Natural killer cell (primary cell): ENCODE measurements around the gene CAMTA1. TPM values are rescaled to one million over a fixed set of nuclear protein-coding genes. Genes with fewer than 3 reads are reported as not detected.
A peak's percentile ranks its signal among the peaks of the same experiment; 100 is the strongest.

Experiments used
- ATAC-seq, 3 donors: fragments of 150-1000 bp in 2 of 3; fragments of 200-7000 bp in 1 of 3; cut with Tn5 transposase; 1 replicate in 1 of 3; 2 replicates in 2 of 3; pipeline ENCODE4 v1.10.0; 2021; ENCODE audit warnings: mild to moderate bottlenecking in 2 of 3, moderate library complexity in 2 of 3
- DNase-seq, 2 donors: peaks; one replicate each; pipeline versions ENCODE4 v3.0.0 to v3.0.0-alpha.2; 2013 to 2021; ENCODE audit warnings: mixed read lengths in 1 of 2
- H3K27ac ChIP-seq: one replicate; pipeline ENCODE4 v1.5.1; 2013; ENCODE audit warnings: mild to moderate bottlenecking, low read length
- H3K27me3 ChIP-seq: one replicate; pipeline ENCODE4 v1.6.1; 2013; ENCODE audit warnings: low read length; ENCODE audit not compliant: control insufficient read depth, insufficient read depth
- H3K36me3 ChIP-seq: one replicate; pipeline ENCODE4 v1.6.1; 2013; ENCODE audit warnings: low read length; ENCODE audit not compliant: control insufficient read depth, insufficient read depth
- H3K4me1 ChIP-seq: one replicate; pipeline ENCODE4 v1.6.1; 2013; ENCODE audit warnings: low read length; ENCODE audit not compliant: control insufficient read depth, insufficient read depth
- H3K4me3 ChIP-seq: one replicate; pipeline ENCODE4 v1.5.1; 2013; ENCODE audit warnings: low read length
- H3K9me3 ChIP-seq: one replicate; pipeline ENCODE4 v1.6.1; 2013; ENCODE audit warnings: low read length; ENCODE audit not compliant: control insufficient read depth, insufficient read depth
- H3K27ac Mint-ChIP-seq, 2 donors: one replicate each; pipeline ENCODE4 v1.8.0; 2022; ENCODE audit warnings: mild to moderate bottlenecking in 2 of 2, mixed read lengths in 2 of 2, moderate library complexity in 1 of 2
- H3K27me3 Mint-ChIP-seq, 2 donors: one replicate each; pipeline ENCODE4 v1.8.0; 2022; ENCODE audit warnings: low read depth in 2 of 2, mixed read lengths in 2 of 2
- H3K36me3 Mint-ChIP-seq: one replicate; pipeline ENCODE4 v1.8.0; 2022; ENCODE audit warnings: mixed read lengths
- H3K4me1 Mint-ChIP-seq, 2 donors: one replicate each; pipeline ENCODE4 v1.8.0; 2022; ENCODE audit warnings: mixed read lengths in 2 of 2
- H3K4me3 Mint-ChIP-seq: one replicate; pipeline ENCODE4 v1.8.0; 2022; ENCODE audit warnings: mild to moderate bottlenecking, moderate library complexity, mixed read lengths
- H3K9me3 Mint-ChIP-seq, 2 donors: one replicate each; pipeline ENCODE4 v1.8.0; 2022; ENCODE audit warnings: mixed read lengths in 2 of 2
- WGBS: methylation state at CpG from one replicate; pipeline ENCODE4 v1.1.7; 2013; ENCODE audit warnings: missing lambda C conversion rate; ENCODE audit not compliant: insufficient coverage; 5-methylcytosine and 5-hydroxymethylcytosine counted together
- intact Hi-C: fragments of 100-400 bp; cut with micrococcal nuclease; formaldehyde crosslinking; loops from one replicate; pipeline ENCODE4 v1.14.2; 2022
- total RNA-seq, 4 donors: library from RNA; stranded (reverse); fragments of 120-200 nt in 1 of 4; gene quantifications; one replicate each; pipeline versions ENCODE4 v1.2.3 to v1.2.4, GENCODE V29; 2013 to 2022
- TF ChIP-seq, protein P1 (sequence below): fragments of 200-600 bp; IDR thresholded peaks from one replicate; pipeline ENCODE4 v1.8.0; 2022; ENCODE audit warnings: antibody characterized with exemption

Gene CAMTA1
- total RNA-seq, 3 donors from 2014 or later (not counting 1 experiment from before 2014, with no cell fraction given): 40.6 to 53.3 (median 44.9) TPM

DNA sequence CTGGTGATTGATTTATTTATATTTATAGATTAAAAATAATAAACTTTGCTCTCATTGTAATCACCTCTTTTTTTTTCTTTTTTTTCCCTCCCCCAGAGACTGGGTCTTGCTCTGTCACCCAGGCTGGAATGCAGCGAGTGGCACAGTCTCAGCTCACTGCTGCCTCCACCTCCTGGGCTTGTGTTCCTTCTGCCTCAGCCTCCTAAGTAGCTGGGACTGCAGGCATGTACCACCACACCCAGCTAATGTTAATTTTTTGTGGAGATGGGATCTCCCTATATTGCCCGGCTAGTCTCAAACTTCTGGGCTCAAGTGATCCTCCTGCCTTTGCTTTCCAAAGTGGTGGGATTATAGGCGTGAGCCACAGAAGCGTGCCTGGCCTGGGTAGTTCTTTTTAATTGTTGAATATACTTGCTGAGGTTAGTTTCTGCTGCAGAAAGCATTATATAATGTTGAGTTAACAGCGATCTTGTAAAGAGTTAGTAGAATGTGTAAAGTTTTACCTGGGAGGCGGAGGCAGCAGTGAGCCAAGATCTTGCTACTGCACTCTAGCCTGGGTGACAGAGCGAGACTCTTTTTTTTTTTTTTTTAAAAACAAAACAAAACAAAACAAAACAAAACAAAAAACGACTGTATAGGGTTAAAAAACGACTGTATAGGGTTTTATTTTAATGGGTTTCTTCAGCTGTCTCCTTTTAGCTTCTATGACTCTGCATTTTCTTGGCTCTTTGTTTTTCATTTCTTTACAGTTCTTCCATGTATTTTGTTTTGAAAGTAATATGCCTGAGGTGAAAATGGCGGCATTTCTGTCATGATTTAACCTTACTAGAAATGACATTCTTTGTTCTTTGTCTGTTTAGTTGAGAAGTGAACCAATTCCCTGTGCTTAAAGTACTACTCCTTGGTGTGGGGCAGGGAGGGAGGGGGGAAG is 82.7 kb downstream of the CAMTA1 start:
- 99% methylated on average over 6 of the region's 10 CpGs for WGBS
- Mint-ChIP-seq H3K4me3 (no peak overlapping the region), H3K9me3 (no peaks in the 10 kb centered on the region), H3K4me1 (peaks cover 35 to 61% of the 10 kb centered on the region in 2 donors), H3K27ac (peak overlapping the region; percentile 19 to 29), H3K36me3 (no peaks in the 10 kb centered on the region), H3K27me3 (no peaks in the 10 kb centered on the region)
- DNase-seq: no peak
- TF ChIP-seq, protein P1, sequence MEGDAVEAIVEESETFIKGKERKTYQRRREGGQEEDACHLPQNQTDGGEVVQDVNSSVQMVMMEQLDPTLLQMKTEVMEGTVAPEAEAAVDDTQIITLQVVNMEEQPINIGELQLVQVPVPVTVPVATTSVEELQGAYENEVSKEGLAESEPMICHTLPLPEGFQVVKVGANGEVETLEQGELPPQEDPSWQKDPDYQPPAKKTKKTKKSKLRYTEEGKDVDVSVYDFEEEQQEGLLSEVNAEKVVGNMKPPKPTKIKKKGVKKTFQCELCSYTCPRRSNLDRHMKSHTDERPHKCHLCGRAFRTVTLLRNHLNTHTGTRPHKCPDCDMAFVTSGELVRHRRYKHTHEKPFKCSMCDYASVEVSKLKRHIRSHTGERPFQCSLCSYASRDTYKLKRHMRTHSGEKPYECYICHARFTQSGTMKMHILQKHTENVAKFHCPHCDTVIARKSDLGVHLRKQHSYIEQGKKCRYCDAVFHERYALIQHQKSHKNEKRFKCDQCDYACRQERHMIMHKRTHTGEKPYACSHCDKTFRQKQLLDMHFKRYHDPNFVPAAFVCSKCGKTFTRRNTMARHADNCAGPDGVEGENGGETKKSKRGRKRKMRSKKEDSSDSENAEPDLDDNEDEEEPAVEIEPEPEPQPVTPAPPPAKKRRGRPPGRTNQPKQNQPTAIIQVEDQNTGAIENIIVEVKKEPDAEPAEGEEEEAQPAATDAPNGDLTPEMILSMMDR: no peak
- intact Hi-C loops: no loop called here
- no peaks in the 10 kb centered on the region for H3K36me3 ChIP-seq
- H3K9me3 ChIP-seq: no peaks in the 10 kb centered on the region
- no peaks in the 10 kb centered on the region for H3K27me3 ChIP-seq
- H3K27ac ChIP-seq: no peak overlapping the region
- no peak for ATAC-seq
- no peak overlapping the region for H3K4me3 ChIP-seq
- no peaks in the 10 kb centered on the region for H3K4me1 ChIP-seq

DNA sequence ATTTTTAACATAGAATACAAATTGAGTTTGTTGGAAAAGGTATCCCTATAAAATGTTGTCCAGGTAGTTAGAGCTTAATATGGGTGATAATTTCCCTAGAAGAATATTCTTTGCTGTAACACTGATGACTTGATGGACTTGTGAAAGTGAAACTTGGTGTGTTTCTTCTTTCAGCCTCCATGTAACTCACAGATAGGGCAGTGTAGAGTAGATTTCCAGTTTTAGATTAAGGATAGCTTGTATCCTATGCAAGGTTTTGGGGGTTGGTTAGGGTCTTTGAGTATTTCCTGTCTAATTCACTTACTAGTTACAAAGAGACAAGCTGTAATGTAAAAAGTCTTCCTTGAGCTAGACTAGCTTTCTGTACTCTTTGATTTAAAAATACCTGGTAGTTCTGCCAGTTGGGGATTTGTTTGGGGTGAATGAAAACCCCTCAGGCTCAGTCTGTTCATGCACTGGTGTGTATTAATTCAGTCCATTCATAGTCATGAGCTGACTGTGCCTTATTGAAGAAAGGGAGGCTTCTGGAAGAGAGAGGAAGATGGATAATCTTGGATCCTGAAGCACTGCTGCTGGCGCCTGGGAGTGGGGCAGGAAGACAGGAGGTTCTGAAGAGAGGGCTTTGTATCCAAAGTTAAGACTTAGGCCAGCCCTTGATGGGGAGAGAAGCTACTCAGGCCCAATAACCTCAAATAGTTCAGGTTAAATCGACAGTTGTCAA is 83.6 kb downstream of the CAMTA1 start:
- peak overlapping the region; percentile 19 to 29 for H3K27ac Mint-ChIP-seq
- H3K4me3 ChIP-seq: no peak overlapping the region
- H3K9me3 Mint-ChIP-seq: no peaks in the 10 kb centered on the region
- H3K9me3 ChIP-seq: no peaks in the 10 kb centered on the region
- H3K36me3 ChIP-seq: no peaks in the 10 kb centered on the region
- TF ChIP-seq, protein P1: no peak
- H3K4me3 Mint-ChIP-seq: no peak overlapping the region
- peaks cover 35 to 53% of the 10 kb centered on the region in 2 donors for H3K4me1 Mint-ChIP-seq
- no peaks in the 10 kb centered on the region for H3K4me1 ChIP-seq
- ATAC-seq (peak in 1 of 3 donors; percentile 51), DNase-seq (no peak)
- no peaks in the 10 kb centered on the region for H3K36me3 Mint-ChIP-seq
- WGBS: 98% methylated on average over 2 of the region's 2 CpGs
- intact Hi-C loops: no loop called here
- no peaks in the 10 kb centered on the region for H3K27me3 ChIP-seq
- no peak overlapping the region for H3K27ac ChIP-seq
- no peaks in the 10 kb centered on the region for H3K27me3 Mint-ChIP-seq

DNA sequence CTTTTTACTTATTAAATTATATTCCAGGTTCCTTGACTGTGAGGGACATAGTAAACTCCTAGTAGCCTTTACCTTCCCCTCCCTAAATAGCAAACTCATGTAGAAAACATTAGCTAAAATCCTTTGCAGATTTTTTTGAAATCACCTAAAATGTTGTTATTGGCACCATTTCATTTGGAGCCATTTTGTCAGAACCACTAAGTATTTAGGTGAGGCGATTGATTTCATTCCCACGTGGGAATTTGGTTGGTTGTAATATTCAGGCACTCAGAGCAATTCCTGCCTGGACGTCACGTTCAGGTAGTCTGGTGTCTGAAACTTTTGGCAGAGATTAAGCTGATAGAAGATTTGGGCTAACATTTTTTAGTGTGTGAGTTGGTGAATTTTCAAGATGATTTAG is 84.3 kb downstream of the CAMTA1 start:
- 96% methylated on average over 4 of the region's 4 CpGs for WGBS
- H3K27me3 Mint-ChIP-seq: no peaks in the 10 kb centered on the region
- Histone ChIP-seq H3K4me3 (no peak overlapping the region), H3K4me1 (no peaks in the 10 kb centered on the region), H3K27me3 (no peaks in the 10 kb centered on the region), H3K36me3 (peaks cover 5% of the 10 kb centered on the region), H3K27ac (no peak overlapping the region), H3K9me3 (no peaks in the 10 kb centered on the region)
- no peak overlapping the region for H3K4me3 Mint-ChIP-seq
- no peak for ATAC-seq
- peaks cover 35 to 48% of the 10 kb centered on the region in 2 donors for H3K4me1 Mint-ChIP-seq
- no peak overlapping the region for H3K27ac Mint-ChIP-seq
- no peak for DNase-seq
- no peaks in the 10 kb centered on the region for H3K36me3 Mint-ChIP-seq
- intact Hi-C loops: no loop called here
- TF ChIP-seq, protein P1: no peak
- H3K9me3 Mint-ChIP-seq: no peaks in the 10 kb centered on the region
